Measurements from ENCODE around the gene PTPRK. TPM values are rescaled to one million over a fixed set of nuclear protein-coding genes. Genes with fewer than 3 reads are reported as not detected.

Gene PTPRK
- total RNA-seq, 2 donors from 2014 or later: 23.7 to 30.2 TPM

GRCh38 chr6:128188678-128189077 is 331.7 kb downstream of the PTPRK start:
- DNase-seq (ENCODE audit: low spot score): no peak
- intact Hi-C loops (cut with DNase I): no loop called here

GRCh38 chr6:128186729-128187128 is 333.7 kb downstream of the PTPRK start:
- intact Hi-C loops (cut with DNase I): no loop called here
- DNase-seq (ENCODE audit: low spot score): no peak

GRCh38 chr6:128179876-128180438 is 340.4 kb downstream of the PTPRK start:
- intact Hi-C loops (cut with DNase I): no loop called here
- no peak for DNase-seq (ENCODE audit: low spot score)

GRCh38 chr6:128174724-128175123 is 345.7 kb downstream of the PTPRK start:
- no peak for DNase-seq (ENCODE audit: low spot score)
- intact Hi-C loops (cut with DNase I): no loop called here

- no peak for DNase-seq (ENCODE audit: low spot score)
- intact Hi-C loops (cut with DNase I): no loop called here
Observed at GRCh38 chr6:128172752-128173682, 347.4 kb downstream of the PTPRK start.

- intact Hi-C loops (cut with DNase I): no loop called here
- no peak for DNase-seq (ENCODE audit: low spot score)
Observed at GRCh38 chr6:128172081-128172480, 348.3 kb downstream of the PTPRK start.

- no peak for DNase-seq (ENCODE audit: low spot score)
- intact Hi-C loops (cut with DNase I): no loop called here
Observed at GRCh38 chr6:128171182-128171581, 349.2 kb downstream of the PTPRK start.

- DNase-seq (ENCODE audit: low spot score): no peak
- intact Hi-C loops (cut with DNase I): no loop called here
Observed at GRCh38 chr6:128168244-128168643, 352.2 kb downstream of the PTPRK start.

- intact Hi-C loops (cut with DNase I): no loop called here
- no peak for DNase-seq (ENCODE audit: low spot score)
Observed at GRCh38 chr6:128167552-128167951, 352.8 kb downstream of the PTPRK start.

GRCh38 chr6:128164254-128164653 is 356.1 kb downstream of the PTPRK start:
- no peak for DNase-seq (ENCODE audit: low spot score)
- intact Hi-C loops (cut with DNase I): no loop called here

- no peak for DNase-seq (ENCODE audit: low spot score)
- intact Hi-C loops (cut with DNase I): no loop called here
Observed at GRCh38 chr6:128162423-128162822, 358.0 kb downstream of the PTPRK start.

- DNase-seq (ENCODE audit: low spot score): no peak
- intact Hi-C loops (cut with DNase I): no loop called here
Observed at GRCh38 chr6:128161839-128162238, 358.6 kb downstream of the PTPRK start.

GRCh38 chr6:128161263-128161662 is 359.1 kb downstream of the PTPRK start:
- intact Hi-C loops (cut with DNase I): no loop called here
- DNase-seq (ENCODE audit: low spot score): no peak

GRCh38 chr6:128158496-128158895 is 361.9 kb downstream of the PTPRK start:
- no peak for DNase-seq (ENCODE audit: low spot score)
- intact Hi-C loops (cut with DNase I): no loop called here

- no peak for DNase-seq (ENCODE audit: low spot score)
Observed at GRCh38 chr6:128156321-128157111, 363.9 kb downstream of the PTPRK start.

GRCh38 chr6:128155826-128156225 is 364.6 kb downstream of the PTPRK start:
- DNase-seq (ENCODE audit: low spot score): no peak
- intact Hi-C loops (cut with DNase I): no loop called here

More at GRCh38 chr6:128156321-128157111, 363.9 kb downstream of the PTPRK start:
- intact Hi-C loops (cut with DNase I): no loop called here

GRCh38 chr6:128152551-128152950 is 367.8 kb downstream of the PTPRK start:
- no peak for DNase-seq (ENCODE audit: low spot score)
- intact Hi-C loops (cut with DNase I): no loop called here

GRCh38 chr6:128150376-128150775 is 370.0 kb downstream of the PTPRK start:
- intact Hi-C loops (cut with DNase I): no loop called here
- no peak for DNase-seq (ENCODE audit: low spot score)

GRCh38 chr6:128149796-128150195 is 370.6 kb downstream of the PTPRK start:
- no peak for DNase-seq (ENCODE audit: low spot score)
- intact Hi-C loops (cut with DNase I): no loop called here

GRCh38 chr6:128144320-128144719 is 376.1 kb downstream of the PTPRK start:
- intact Hi-C loops (cut with DNase I): no loop called here
- no peak for DNase-seq (ENCODE audit: low spot score)
